ENCODE measurements around the gene FLYWCH1. TPM values are rescaled to one million over a fixed set of nuclear protein-coding genes. Genes with fewer than 3 reads are reported as not detected.
A peak's percentile ranks its signal among the peaks of the same experiment; 100 is the strongest.

Gene FLYWCH1
- total and polyA plus RNA-seq, 9 of the 15 experiments (the other 6 are each of a cell fraction or from before 2014, with no cell fraction given): 0.18 to 33.6 (median 11.3) TPM

DNA sequence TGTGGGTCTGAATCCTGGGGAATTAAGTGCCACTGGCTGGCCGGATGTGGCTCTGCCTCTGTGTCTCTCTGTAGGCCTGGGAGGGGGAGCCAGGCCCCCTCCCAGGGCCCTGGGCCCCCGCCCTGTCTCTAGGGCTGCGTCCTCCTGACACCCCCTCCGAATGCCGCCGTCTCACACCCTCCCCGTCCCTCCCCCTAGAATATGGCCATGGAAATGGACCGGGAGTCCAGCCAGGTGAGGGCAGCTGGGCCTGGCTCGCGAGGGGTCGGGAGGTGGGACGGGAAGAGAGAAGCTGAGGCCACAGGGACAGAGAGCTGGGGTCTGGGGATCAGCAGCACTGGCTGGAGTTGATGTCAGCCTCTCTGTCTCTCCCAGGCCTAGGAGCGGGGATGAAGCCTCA is 84.6 kb downstream of the FLYWCH1 start:
- ATAC-seq (no peak), FAIRE-seq (no peak), DNase-seq (ENCODE audit: extremely low read depth in 1 of 4, low spot score in 3 of 4) (no peak)
- no peak overlapping the region for H3K4me3 ChIP-seq
- no peaks in the 10 kb centered on the region for H3K36me3 ChIP-seq (ENCODE audit: control insufficient read depth, insufficient read depth, low read length)
- H3K4me1 ChIP-seq (replicated peaks in 1 of 2; ENCODE audit: control insufficient read depth in 2 of 2, insufficient read depth in 2 of 2, low read length in 2 of 2): peaks cover 0 to 27% of the 10 kb centered on the region in 2 experiments; a peak in 2 of 5 replicates
- no peak overlapping the region for H2AFZ ChIP-seq (ENCODE audit: low read depth, low read length)
- in situ Hi-C loops (cut with MboI) (no loop called here), intact Hi-C loops (cut with micrococcal nuclease) (no loop called here)
- no peaks in the 10 kb centered on the region for H3K79me2 ChIP-seq (ENCODE audit: control insufficient read depth, insufficient read depth, low read length)
- TF ChIP-seq HEY1 (CRISPR knock-in tag; IDR thresholded peaks at IDR 0.05; ENCODE audit: borderline replicate concordance) (no peak), PHB2 (IDR thresholded peaks at IDR 0.05; ENCODE audit: low read depth) (no peak), ZNF57 (CRISPR knock-in tag; IDR thresholded peaks at IDR 0.05) (no peak), ZNF253 (CRISPR knock-in tag; conservative IDR thresholded peaks at IDR 0.05) (no peak), BHLHE40 (IDR thresholded peaks at IDR 0.05; ENCODE audit: low read length) (no peak), ZNF780A (CRISPR knock-in tag; IDR thresholded peaks at IDR 0.05) (no peak), SRSF7 (optimal IDR thresholded peaks at IDR 0.05; ENCODE audit: low read depth, low read length) (no peak), ZNF778 (CRISPR knock-in tag; IDR thresholded peaks at IDR 0.05) (no peak)
- TF ChIP-seq, protein P1, sequence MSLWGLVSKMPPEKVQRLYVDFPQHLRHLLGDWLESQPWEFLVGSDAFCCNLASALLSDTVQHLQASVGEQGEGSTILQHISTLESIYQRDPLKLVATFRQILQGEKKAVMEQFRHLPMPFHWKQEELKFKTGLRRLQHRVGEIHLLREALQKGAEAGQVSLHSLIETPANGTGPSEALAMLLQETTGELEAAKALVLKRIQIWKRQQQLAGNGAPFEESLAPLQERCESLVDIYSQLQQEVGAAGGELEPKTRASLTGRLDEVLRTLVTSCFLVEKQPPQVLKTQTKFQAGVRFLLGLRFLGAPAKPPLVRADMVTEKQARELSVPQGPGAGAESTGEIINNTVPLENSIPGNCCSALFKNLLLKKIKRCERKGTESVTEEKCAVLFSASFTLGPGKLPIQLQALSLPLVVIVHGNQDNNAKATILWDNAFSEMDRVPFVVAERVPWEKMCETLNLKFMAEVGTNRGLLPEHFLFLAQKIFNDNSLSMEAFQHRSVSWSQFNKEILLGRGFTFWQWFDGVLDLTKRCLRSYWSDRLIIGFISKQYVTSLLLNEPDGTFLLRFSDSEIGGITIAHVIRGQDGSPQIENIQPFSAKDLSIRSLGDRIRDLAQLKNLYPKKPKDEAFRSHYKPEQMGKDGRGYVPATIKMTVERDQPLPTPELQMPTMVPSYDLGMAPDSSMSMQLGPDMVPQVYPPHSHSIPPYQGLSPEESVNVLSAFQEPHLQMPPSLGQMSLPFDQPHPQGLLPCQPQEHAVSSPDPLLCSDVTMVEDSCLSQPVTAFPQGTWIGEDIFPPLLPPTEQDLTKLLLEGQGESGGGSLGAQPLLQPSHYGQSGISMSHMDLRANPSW (CRISPR knock-in tag; IDR thresholded peaks at IDR 0.05): no peak
- TF ChIP-seq, protein P2, sequence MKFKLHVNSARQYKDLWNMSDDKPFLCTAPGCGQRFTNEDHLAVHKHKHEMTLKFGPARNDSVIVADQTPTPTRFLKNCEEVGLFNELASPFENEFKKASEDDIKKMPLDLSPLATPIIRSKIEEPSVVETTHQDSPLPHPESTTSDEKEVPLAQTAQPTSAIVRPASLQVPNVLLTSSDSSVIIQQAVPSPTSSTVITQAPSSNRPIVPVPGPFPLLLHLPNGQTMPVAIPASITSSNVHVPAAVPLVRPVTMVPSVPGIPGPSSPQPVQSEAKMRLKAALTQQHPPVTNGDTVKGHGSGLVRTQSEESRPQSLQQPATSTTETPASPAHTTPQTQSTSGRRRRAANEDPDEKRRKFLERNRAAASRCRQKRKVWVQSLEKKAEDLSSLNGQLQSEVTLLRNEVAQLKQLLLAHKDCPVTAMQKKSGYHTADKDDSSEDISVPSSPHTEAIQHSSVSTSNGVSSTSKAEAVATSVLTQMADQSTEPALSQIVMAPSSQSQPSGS (CRISPR knock-in tag; IDR thresholded peaks at IDR 0.05): no peak
- TF ChIP-seq, protein P3, sequence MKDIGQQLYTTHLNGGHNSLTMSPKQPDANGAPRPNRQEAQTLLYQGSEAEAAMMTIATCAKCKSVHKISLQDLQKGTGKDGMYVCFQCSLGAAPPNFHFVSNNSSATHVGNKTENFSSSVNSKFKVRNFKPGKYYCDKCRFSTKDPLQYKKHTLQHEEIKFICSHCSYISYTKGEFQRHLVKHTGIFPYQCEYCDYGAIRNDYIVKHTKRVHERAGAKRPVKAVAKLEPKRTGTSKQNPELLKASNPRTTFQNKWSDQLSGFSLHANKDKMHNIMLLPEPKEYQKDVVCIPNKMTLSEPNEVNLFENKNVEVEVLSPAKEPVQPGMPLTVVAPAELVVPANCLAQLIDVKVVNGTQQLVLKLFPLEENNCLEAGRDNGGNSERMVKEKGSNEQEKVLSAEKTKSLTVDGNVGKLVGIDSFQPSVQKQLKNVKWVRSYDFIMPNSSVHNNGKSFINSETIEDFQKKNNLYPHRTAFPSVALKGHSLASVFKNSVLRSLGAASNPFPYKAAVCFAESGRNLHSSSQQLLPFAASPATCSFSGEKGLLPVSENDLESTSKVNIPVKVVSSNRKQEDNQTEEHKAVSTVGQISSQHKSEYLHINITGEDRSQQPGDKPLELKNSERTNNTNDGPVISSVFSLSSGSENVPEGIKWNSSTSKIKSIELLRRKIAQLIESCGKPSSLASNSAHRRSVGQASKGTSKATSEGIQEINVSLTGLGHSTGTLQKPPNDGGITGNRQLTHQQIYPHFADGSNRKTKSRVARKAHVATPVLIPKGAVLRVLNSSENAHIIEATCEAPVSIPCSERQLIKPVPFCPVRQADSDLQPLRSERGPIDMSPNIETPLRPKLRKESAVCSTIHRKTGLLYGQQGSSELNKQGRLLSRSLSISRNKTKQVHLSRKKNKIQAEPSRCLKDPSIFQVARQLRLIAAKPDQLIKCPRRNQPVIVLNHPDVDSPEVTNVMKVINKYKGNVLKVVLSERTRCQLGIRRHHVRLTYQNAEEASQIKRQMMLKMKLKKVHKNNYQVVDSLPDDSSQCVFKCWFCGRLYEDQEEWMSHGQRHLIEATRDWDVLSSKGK (CRISPR knock-in tag; IDR thresholded peaks at IDR 0.05): no peak
- 67% methylated on average over 13 of the region's 13 CpGs for WGBS (ENCODE audit: insufficient coverage, low coverage, missing lambda C conversion rate)
- POLR2A ChIA-PET: interaction anchor here (1.0 kb wide), 2 partner anchors 13 to 28 kb away, joined by 3 to 5 read pairs; no protein-coding TSS in a partner anchor
- no peak overlapping the region for H3K27ac ChIP-seq (ENCODE audit: extremely low read depth, low read depth, low read length)
- CTCF ChIA-PET (ENCODE audit: low intra/inter-chr PET ratio): no interaction called here
- BruUV-seq (replicated peaks): no TSS peak
- no peaks in the 10 kb centered on the region for H3K27me3 ChIP-seq (ENCODE audit: control insufficient read depth in 2 of 2, insufficient read depth in 2 of 2, low read length in 2 of 2)
- H4K20me1 ChIP-seq (replicated peaks; ENCODE audit: control insufficient read depth, insufficient read depth, low read length): no peaks in the 10 kb centered on the region
- H3K9me1 ChIP-seq (ENCODE audit: control insufficient read depth, insufficient read depth, low read length): no peaks in the 10 kb centered on the region
- peak overlapping the region in 1 of 2 experiments; percentile 75; a peak in 2 of 4 replicates for H3K9ac ChIP-seq (ENCODE audit: insufficient read depth in 1 of 2, low read depth in 2 of 2, low read length in 2 of 2)
- no peaks in the 10 kb centered on the region for H3K9me3 ChIP-seq (replicated peaks; ENCODE audit: control insufficient read depth, insufficient read depth, low read depth, low read length)
- no peak overlapping the region for H3K4me2 ChIP-seq (ENCODE audit: insufficient read depth, low read length)

Data from K562 (cell line).